ENCODE results near the gene XRN2. TPM values are rescaled to one million over a fixed set of nuclear protein-coding genes. Genes with fewer than 3 reads are reported as not detected.

Gene XRN2
- total RNA-seq, 2 experiments from 2014 or later = 48.5 to 48.9 TPM

DNA sequence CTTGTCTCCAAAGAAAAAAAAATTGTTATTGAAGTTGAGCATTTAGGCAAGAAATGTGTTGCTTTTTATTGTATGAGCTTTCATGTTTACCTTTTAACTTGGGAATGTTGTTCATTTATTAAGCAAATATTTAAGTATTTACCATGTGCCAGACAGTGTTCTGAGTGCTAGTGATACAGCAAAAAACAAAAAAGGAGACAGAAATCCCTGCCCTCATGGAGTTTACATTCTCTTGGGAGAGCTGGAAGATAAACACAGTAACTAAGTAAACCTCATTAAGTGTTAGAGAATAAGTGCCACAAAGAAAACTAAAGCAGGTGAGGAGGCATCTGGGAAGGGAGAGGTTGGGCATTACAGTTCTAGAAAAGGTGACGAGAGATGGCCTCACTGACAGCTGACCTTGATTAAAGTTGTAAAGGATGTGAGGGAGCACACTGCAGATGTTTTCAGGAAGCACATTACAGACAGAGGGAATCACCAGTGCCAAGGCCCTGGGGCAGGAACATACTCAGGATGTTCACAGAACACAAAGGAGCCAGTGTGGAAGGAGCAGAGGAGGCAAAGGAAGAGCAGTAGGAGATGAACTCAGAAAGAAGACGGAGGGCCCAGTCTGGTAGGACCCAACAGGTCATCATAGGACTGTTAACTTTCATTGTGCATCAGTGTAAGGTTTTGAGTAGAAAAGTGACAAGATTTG is 33.5 kb downstream of the XRN2 start:
- Mint-ChIP-seq H3K4me1 (ENCODE audit: low read depth) (peaks cover 9% of the 10 kb centered on the region), H3K27me3 (no peaks in the 10 kb centered on the region), H3K4me3 (no peak overlapping the region), H3K36me3 (ENCODE audit: low read depth) (peaks cover 98% of the 10 kb centered on the region), H3K9me3 (no peaks in the 10 kb centered on the region), H3K27ac (no peak overlapping the region)
- Histone ChIP-seq H3K27me3 (ENCODE audit: control insufficient read depth in 1 of 2, insufficient read depth in 2 of 2, low read length in 2 of 2) (no peaks in the 10 kb centered on the region), H3K36me3 (ENCODE audit: insufficient read depth, low read length) (peaks cover 82% of the 10 kb centered on the region), H3K27ac (ENCODE audit: low read depth in 1 of 2, low read length in 2 of 2) (no peak overlapping the region), H3K4me3 (ENCODE audit: low read length) (no peak overlapping the region), H3K9me3 (ENCODE audit: control insufficient read depth in 1 of 2, insufficient read depth in 1 of 2, low read length in 2 of 2) (no peaks in the 10 kb centered on the region), H3K4me1 (ENCODE audit: insufficient read depth, low read length) (no peaks in the 10 kb centered on the region)
- POLR2A ChIA-PET = no interaction called here
- ATAC-seq (ENCODE audit: poor library complexity) (no peak), DNase-seq (no peak)
- intact Hi-C loops (cut with DNase I, micrococcal nuclease) = no loop called here
- TF ChIP-seq, protein P1, sequence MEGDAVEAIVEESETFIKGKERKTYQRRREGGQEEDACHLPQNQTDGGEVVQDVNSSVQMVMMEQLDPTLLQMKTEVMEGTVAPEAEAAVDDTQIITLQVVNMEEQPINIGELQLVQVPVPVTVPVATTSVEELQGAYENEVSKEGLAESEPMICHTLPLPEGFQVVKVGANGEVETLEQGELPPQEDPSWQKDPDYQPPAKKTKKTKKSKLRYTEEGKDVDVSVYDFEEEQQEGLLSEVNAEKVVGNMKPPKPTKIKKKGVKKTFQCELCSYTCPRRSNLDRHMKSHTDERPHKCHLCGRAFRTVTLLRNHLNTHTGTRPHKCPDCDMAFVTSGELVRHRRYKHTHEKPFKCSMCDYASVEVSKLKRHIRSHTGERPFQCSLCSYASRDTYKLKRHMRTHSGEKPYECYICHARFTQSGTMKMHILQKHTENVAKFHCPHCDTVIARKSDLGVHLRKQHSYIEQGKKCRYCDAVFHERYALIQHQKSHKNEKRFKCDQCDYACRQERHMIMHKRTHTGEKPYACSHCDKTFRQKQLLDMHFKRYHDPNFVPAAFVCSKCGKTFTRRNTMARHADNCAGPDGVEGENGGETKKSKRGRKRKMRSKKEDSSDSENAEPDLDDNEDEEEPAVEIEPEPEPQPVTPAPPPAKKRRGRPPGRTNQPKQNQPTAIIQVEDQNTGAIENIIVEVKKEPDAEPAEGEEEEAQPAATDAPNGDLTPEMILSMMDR (IDR thresholded peaks at IDR 0.05) = no peak
- CTCF ChIA-PET = no interaction called here

DNA sequence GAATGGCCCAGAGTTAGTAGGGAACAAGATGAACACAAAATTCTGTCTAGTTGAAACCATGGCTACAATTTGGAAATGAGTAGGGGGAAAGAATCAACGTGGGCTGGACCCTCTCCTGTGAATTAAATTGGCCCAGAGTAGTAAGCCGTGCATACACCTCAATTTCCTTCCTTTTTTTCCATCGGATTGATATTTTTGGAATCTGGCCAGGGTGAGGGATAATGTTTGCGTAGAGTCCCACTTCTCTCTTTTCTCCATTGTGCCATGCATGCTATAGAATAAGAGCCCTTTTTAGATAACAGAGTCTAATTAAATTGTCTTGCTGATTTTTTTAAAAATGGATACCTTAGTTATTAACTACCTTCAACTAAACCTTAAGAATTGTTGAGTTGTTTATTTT is 35.2 kb downstream of the XRN2 start:
- Histone ChIP-seq H3K27ac (ENCODE audit: low read depth in 1 of 2, low read length in 2 of 2) (no peak overlapping the region), H3K27me3 (ENCODE audit: control insufficient read depth in 1 of 2, insufficient read depth in 2 of 2, low read length in 2 of 2) (no peaks in the 10 kb centered on the region), H3K9me3 (ENCODE audit: control insufficient read depth in 1 of 2, insufficient read depth in 1 of 2, low read length in 2 of 2) (no peaks in the 10 kb centered on the region), H3K36me3 (ENCODE audit: insufficient read depth, low read length) (peaks cover 74% of the 10 kb centered on the region), H3K4me1 (ENCODE audit: insufficient read depth, low read length) (no peaks in the 10 kb centered on the region), H3K4me3 (ENCODE audit: low read length) (no peak overlapping the region)
- DNase-seq = no peak
- Mint-ChIP-seq H3K27ac (no peak overlapping the region), H3K4me1 (ENCODE audit: low read depth) (peaks cover 9% of the 10 kb centered on the region), H3K27me3 (no peaks in the 10 kb centered on the region), H3K9me3 (no peaks in the 10 kb centered on the region), H3K36me3 (ENCODE audit: low read depth) (peaks cover 93% of the 10 kb centered on the region), H3K4me3 (no peak overlapping the region)
- ChIA-PET POLR2A (interaction anchor here (0.8 kb wide), 1 partner anchor 35 kb away, joined by 3 read pairs; no protein-coding TSS in a partner anchor), CTCF (no interaction called here)
- intact Hi-C loops (cut with DNase I, micrococcal nuclease) = loop anchor here in 1 of 2 experiments (2.0 kb wide), 1 partner anchor 17 kb away; no protein-coding TSS in a partner anchor
- no peak for ATAC-seq (ENCODE audit: poor library complexity)
- TF ChIP-seq, protein P1 (IDR thresholded peaks at IDR 0.05) = no peak

DNA sequence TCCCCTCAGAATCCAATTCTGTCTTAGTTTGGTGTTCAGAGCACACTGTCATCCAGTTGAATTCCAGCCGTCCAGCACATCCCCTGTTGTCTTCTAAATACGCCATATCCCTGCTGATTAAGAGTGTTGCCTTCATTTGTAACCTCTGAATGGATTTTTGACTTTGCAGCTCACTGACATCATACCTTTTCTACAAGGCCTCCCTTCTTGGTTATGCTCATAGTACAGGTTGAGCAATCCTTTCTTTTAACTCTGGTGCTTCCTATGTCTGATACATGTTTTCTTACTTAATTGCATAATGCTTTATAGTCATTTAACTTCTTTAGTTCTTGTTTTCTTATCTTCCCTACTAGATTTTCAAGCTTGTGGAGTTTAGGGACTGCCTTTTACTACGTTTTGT is 36.4 kb downstream of the XRN2 start:
- ATAC-seq (ENCODE audit: poor library complexity) = no peak

More for the DNA sequence above, 36.4 kb downstream of the XRN2 start:
- Mint-ChIP-seq H3K4me3 (no peak overlapping the region), H3K9me3 (no peaks in the 10 kb centered on the region), H3K36me3 (ENCODE audit: low read depth) (peaks cover 90% of the 10 kb centered on the region), H3K27me3 (no peaks in the 10 kb centered on the region), H3K27ac (no peak overlapping the region), H3K4me1 (ENCODE audit: low read depth) (peaks cover 9% of the 10 kb centered on the region)
- H3K27me3 ChIP-seq (ENCODE audit: control insufficient read depth in 1 of 2, insufficient read depth in 2 of 2, low read length in 2 of 2) = no peaks in the 10 kb centered on the region
- ChIA-PET CTCF (no interaction called here), POLR2A (no interaction called here)
- H3K4me1 ChIP-seq (ENCODE audit: insufficient read depth, low read length) = no peaks in the 10 kb centered on the region
- peaks cover 74% of the 10 kb centered on the region for H3K36me3 ChIP-seq (ENCODE audit: insufficient read depth, low read length)
- no peak overlapping the region for H3K4me3 ChIP-seq (ENCODE audit: low read length)
- TF ChIP-seq, protein P1 (IDR thresholded peaks at IDR 0.05) = no peak
- no peak overlapping the region for H3K27ac ChIP-seq (ENCODE audit: low read depth in 1 of 2, low read length in 2 of 2)
- H3K9me3 ChIP-seq (ENCODE audit: control insufficient read depth in 1 of 2, insufficient read depth in 1 of 2, low read length in 2 of 2) = no peaks in the 10 kb centered on the region
- intact Hi-C loops (cut with DNase I, micrococcal nuclease) = loop anchor here in 1 of 2 experiments (2.0 kb wide), 1 partner anchor 15 kb away; no protein-coding TSS in a partner anchor
- no peak for DNase-seq

Measured in CD4-positive, alpha-beta T cell (primary cell).